ENCODE data around the gene COL4A3. TPM values are rescaled to one million over a fixed set of nuclear protein-coding genes. Genes with fewer than 3 reads are reported as not detected.
A peak's percentile ranks its signal among the peaks of the same experiment; 100 is the strongest.

Gene COL4A3
- total RNA-seq, 1 donor = not detected

DNA sequence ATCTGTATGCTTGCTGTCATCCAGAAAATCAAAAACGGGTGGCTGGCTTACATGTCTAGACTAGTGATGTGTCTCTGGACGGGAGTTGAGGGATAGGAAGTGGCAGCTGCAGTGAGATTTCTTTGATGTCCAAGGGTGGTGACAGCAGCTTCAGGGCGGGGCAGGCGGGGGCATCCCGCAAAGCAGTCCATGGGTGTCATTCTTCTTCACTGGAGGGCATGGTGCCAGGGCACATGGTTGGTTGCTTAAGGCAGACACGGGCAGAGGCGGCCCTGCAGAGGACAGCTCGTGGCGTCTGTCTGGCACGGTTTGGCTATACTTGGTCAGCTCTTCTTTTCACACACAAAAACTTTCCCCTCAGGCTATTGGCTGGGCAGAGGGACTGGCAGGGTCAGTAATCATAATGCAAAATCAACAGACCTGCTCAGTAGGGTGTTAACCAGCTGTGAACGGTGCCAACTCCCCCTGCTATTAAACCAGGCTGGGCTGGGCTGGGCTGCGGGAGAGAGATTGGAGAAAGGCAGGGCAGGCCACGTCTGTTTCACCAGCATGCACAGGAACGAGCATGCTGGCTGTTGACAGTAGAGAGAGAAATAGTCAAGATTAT, 63.7 kb downstream of the COL4A3 start:
- peak overlapping the region; percentile 23 for H3K4me2 ChIP-seq (ENCODE audit: insufficient read depth, low read length)
- H4K20me1 ChIP-seq (ENCODE audit: insufficient read depth, low read length) = no peaks in the 10 kb centered on the region
- H3K27me3 ChIP-seq (ENCODE audit: insufficient read depth, low read length) = peaks cover 3% of the 10 kb centered on the region
- no peak overlapping the region for H3K4me3 ChIP-seq (ENCODE audit: insufficient read depth, low read length)
- no peaks in the 10 kb centered on the region for H3K36me3 ChIP-seq (ENCODE audit: insufficient read depth, low read length)
- no peak overlapping the region for H2AFZ ChIP-seq (ENCODE audit: low read length)
- DNase-seq (ENCODE audit: insufficient read length, low spot score, missing footprints) = no peak
- H3K4me1 ChIP-seq (ENCODE audit: insufficient read depth, low read length) = no peaks in the 10 kb centered on the region
- TF ChIP-seq, protein P1, sequence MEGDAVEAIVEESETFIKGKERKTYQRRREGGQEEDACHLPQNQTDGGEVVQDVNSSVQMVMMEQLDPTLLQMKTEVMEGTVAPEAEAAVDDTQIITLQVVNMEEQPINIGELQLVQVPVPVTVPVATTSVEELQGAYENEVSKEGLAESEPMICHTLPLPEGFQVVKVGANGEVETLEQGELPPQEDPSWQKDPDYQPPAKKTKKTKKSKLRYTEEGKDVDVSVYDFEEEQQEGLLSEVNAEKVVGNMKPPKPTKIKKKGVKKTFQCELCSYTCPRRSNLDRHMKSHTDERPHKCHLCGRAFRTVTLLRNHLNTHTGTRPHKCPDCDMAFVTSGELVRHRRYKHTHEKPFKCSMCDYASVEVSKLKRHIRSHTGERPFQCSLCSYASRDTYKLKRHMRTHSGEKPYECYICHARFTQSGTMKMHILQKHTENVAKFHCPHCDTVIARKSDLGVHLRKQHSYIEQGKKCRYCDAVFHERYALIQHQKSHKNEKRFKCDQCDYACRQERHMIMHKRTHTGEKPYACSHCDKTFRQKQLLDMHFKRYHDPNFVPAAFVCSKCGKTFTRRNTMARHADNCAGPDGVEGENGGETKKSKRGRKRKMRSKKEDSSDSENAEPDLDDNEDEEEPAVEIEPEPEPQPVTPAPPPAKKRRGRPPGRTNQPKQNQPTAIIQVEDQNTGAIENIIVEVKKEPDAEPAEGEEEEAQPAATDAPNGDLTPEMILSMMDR (IDR thresholded peaks at IDR 0.05; ENCODE audit: extremely low read depth, low read depth, low read length) = no peak
- H3K79me2 ChIP-seq (ENCODE audit: insufficient read depth, low read length) = no peaks in the 10 kb centered on the region
- no peak overlapping the region for H3K27ac ChIP-seq (ENCODE audit: low read depth, low read length)
- no peaks in the 10 kb centered on the region for H3K9me3 ChIP-seq (ENCODE audit: low read depth, low read length)

DNA sequence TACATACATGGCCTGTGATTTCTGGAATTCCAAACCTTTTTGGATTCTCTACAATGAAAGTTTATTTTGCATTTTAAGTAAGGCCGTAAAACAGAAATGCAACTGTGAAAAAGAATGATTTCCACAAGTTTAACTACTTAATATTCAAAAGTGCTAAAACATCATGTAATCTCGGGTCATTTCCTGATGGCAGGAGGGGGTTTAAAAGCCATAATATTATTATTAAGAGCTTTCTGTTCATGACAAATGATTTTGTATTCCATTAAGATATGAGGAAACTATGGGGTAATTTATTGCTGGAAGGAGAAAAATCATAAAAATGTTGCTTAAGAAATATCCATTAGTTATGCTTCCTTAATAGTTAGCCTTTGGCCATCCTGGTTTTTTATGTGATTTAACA, 65.7 kb downstream of the COL4A3 start:
- H3K27ac ChIP-seq (ENCODE audit: low read depth, low read length) = no peak overlapping the region
- no peaks in the 10 kb centered on the region for H4K20me1 ChIP-seq (ENCODE audit: insufficient read depth, low read length)
- no peaks in the 10 kb centered on the region for H3K36me3 ChIP-seq (ENCODE audit: insufficient read depth, low read length)
- H3K27me3 ChIP-seq (ENCODE audit: insufficient read depth, low read length) = peaks cover 3% of the 10 kb centered on the region
- no peak for DNase-seq (ENCODE audit: insufficient read length, low spot score, missing footprints)
- no peaks in the 10 kb centered on the region for H3K79me2 ChIP-seq (ENCODE audit: insufficient read depth, low read length)
- no peak overlapping the region for H3K4me2 ChIP-seq (ENCODE audit: insufficient read depth, low read length)
- no peaks in the 10 kb centered on the region for H3K4me1 ChIP-seq (ENCODE audit: insufficient read depth, low read length)
- H2AFZ ChIP-seq (ENCODE audit: low read length) = no peak overlapping the region
- TF ChIP-seq, protein P1 (IDR thresholded peaks at IDR 0.05; ENCODE audit: extremely low read depth, low read depth, low read length) = no peak
- no peaks in the 10 kb centered on the region for H3K9me3 ChIP-seq (ENCODE audit: low read depth, low read length)
- no peak overlapping the region for H3K4me3 ChIP-seq (ENCODE audit: insufficient read depth, low read length)

DNA sequence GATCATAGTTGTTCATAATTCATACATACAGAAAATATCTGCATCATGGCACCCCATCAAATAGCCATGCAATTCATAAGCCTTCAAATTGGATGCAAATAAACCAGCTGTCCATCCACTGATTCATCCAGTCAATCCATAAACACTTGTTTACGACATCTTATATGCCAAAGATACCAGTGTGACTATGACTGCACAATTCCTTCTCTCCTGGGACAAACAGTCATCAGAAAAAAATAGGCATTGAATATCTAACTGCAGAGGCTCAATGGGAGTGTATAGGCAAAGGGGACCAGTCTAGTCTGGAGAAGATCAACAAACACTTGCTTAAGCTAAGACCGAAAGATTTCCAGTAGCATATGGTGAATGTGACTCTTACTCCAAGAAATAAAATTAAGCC, 70.0 kb downstream of the COL4A3 start:
- H3K27ac ChIP-seq (ENCODE audit: low read depth, low read length) = no peak overlapping the region
- no peak overlapping the region for H3K4me3 ChIP-seq (ENCODE audit: insufficient read depth, low read length)
- peaks cover 3% of the 10 kb centered on the region for H3K27me3 ChIP-seq (ENCODE audit: insufficient read depth, low read length)
- H4K20me1 ChIP-seq (ENCODE audit: insufficient read depth, low read length) = no peaks in the 10 kb centered on the region
- no peak overlapping the region for H3K4me2 ChIP-seq (ENCODE audit: insufficient read depth, low read length)
- no peaks in the 10 kb centered on the region for H3K4me1 ChIP-seq (ENCODE audit: insufficient read depth, low read length)
- TF ChIP-seq, protein P1 (IDR thresholded peaks at IDR 0.05; ENCODE audit: extremely low read depth, low read depth, low read length) = no peak
- H2AFZ ChIP-seq (ENCODE audit: low read length) = no peak overlapping the region
- no peaks in the 10 kb centered on the region for H3K9me3 ChIP-seq (ENCODE audit: low read depth, low read length)
- H3K79me2 ChIP-seq (ENCODE audit: insufficient read depth, low read length) = no peaks in the 10 kb centered on the region
- no peaks in the 10 kb centered on the region for H3K36me3 ChIP-seq (ENCODE audit: insufficient read depth, low read length)
- no peak for DNase-seq (ENCODE audit: insufficient read length, low spot score, missing footprints)

DNA sequence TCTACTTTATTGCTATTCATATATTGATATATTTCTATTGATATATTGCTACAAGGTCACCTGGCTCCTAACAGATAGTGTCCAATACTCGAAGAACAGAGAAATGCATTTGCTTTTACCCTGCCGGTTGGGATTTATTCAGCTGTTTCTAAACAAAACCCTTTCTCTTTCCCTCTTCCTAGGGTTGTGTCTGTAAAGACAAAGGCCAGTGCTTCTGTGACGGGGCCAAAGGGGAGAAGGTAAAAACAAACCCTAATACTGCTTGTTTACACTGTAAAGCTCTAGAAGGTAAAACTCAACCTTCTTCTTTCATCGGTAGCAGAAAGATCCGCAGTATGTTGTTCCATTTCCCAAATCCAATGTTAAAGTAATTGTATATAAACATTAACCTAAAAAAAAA, 73.4 kb downstream of the COL4A3 start:
- Histone ChIP-seq H3K9me3 (ENCODE audit: low read depth, low read length) (no peaks in the 10 kb centered on the region), H3K36me3 (ENCODE audit: insufficient read depth, low read length) (no peaks in the 10 kb centered on the region), H3K79me2 (ENCODE audit: insufficient read depth, low read length) (no peaks in the 10 kb centered on the region), H2AFZ (ENCODE audit: low read length) (no peak overlapping the region), H3K4me1 (ENCODE audit: insufficient read depth, low read length) (no peaks in the 10 kb centered on the region), H3K4me3 (ENCODE audit: insufficient read depth, low read length) (no peak overlapping the region), H4K20me1 (ENCODE audit: insufficient read depth, low read length) (no peaks in the 10 kb centered on the region), H3K27me3 (ENCODE audit: insufficient read depth, low read length) (no peaks in the 10 kb centered on the region), H3K4me2 (ENCODE audit: insufficient read depth, low read length) (no peak overlapping the region), H3K27ac (ENCODE audit: low read depth, low read length) (no peak overlapping the region)
- TF ChIP-seq, protein P1 (IDR thresholded peaks at IDR 0.05; ENCODE audit: extremely low read depth, low read depth, low read length) = no peak
- DNase-seq (ENCODE audit: insufficient read length, low spot score, missing footprints) = no peak

Measured in osteoblast (primary cell).